CD14-positive monocyte (primary cell): ENCODE measurements around the gene RAMP1. TPM values are rescaled to one million over a fixed set of nuclear protein-coding genes. Genes with fewer than 3 reads are reported as not detected.

Experiments
- DNase-seq, 3 donors: peaks; one replicate each; pipeline ENCODE4 v3.0.0-alpha.2; 2011 to 2022
- H2AFZ ChIP-seq: 2 replicates; pipeline ENCODE4 v1.6.0; 2012; ENCODE audit warnings: mild to moderate bottlenecking, low read depth, low read length, inconsistent platforms; ENCODE audit not compliant: insufficient read depth, poor library complexity, severe bottlenecking
- H3K27ac ChIP-seq, 2 donors: 1 replicate in 1 of 2; 2 replicates in 1 of 2; pipeline ENCODE4 v1.5.1; 2012 to 2013; ENCODE audit warnings: low read length in 2 of 2, control low read depth in 1 of 2, inconsistent platforms in 1 of 2, low read depth in 1 of 2, mild to moderate bottlenecking in 1 of 2
- H3K27me3 ChIP-seq, 2 donors: one replicate each; pipeline versions ENCODE4 v1.6.0 to v1.6.1; 2011 to 2013; ENCODE audit warnings: low read length in 2 of 2; ENCODE audit not compliant: control insufficient read depth in 2 of 2, insufficient read depth in 2 of 2
- H3K36me3 ChIP-seq, 2 donors: replicated peaks in 1 of 2; 1 replicate in 1 of 2; 2 replicates in 1 of 2; pipeline versions ENCODE4 v1.5.1 to v1.6.1; 2012 to 2013; ENCODE audit warnings: low read length in 2 of 2, control low read depth in 1 of 2, inconsistent platforms in 1 of 2, mild to moderate bottlenecking in 1 of 2; ENCODE audit not compliant: insufficient read depth in 2 of 2, control insufficient read depth in 1 of 2
- H3K4me1 ChIP-seq, 2 donors: 1 replicate in 1 of 2; 2 replicates in 1 of 2; pipeline versions ENCODE4 v1.5.1 to v1.6.1; 2012 to 2013; ENCODE audit warnings: low read length in 2 of 2, control low read depth in 1 of 2, inconsistent platforms in 1 of 2, mild to moderate bottlenecking in 1 of 2, moderate library complexity in 1 of 2; ENCODE audit not compliant: insufficient read depth in 2 of 2, control insufficient read depth in 1 of 2
- H3K4me2 ChIP-seq: replicated peaks from 2 replicates; pipeline ENCODE3; 2012; ENCODE audit warnings: low read length, moderate library complexity, mild to moderate bottlenecking; ENCODE audit not compliant: poor library complexity, severe bottlenecking; ENCODE audit errors: extremely low read depth
- H3K4me3 ChIP-seq, 3 experiments: fragments of 200-600 bp in 1 of 3; sonication (generic) in 1 of 3; replicated peaks in 1 of 3; 1 replicate in 2 of 3; 2 replicates in 1 of 3; pipeline ENCODE4 v1.5.1; 2011 to 2013; ENCODE audit warnings: low read length in 3 of 3, mild to moderate bottlenecking in 3 of 3, control low read depth in 2 of 3, low read depth in 2 of 3, inconsistent platforms in 1 of 3, moderate library complexity in 1 of 3
- H3K79me2 ChIP-seq: 2 replicates; pipeline ENCODE4 v1.6.0; 2012; ENCODE audit warnings: mild to moderate bottlenecking, control low read depth, inconsistent platforms, low read length, moderate library complexity; ENCODE audit not compliant: insufficient read depth
- H3K9ac ChIP-seq: 2 replicates; pipeline ENCODE4 v1.6.0; 2017; ENCODE audit warnings: low read length, mild to moderate bottlenecking; ENCODE audit not compliant: insufficient read depth, poor library complexity, severe bottlenecking
- H3K9me3 ChIP-seq, 2 donors: replicated peaks in 1 of 2; 1 replicate in 1 of 2; 2 replicates in 1 of 2; pipeline versions ENCODE4 v1.5.1 to v1.6.1; 2012 to 2013; ENCODE audit warnings: low read length in 2 of 2, control low read depth in 1 of 2; ENCODE audit not compliant: control insufficient read depth in 1 of 2, insufficient read depth in 1 of 2
- H4K20me1 ChIP-seq: 2 replicates; pipeline ENCODE4 v1.6.0; 2012; ENCODE audit warnings: mild to moderate bottlenecking, low read length, control low read depth, moderate library complexity; ENCODE audit not compliant: insufficient read depth
- H3K27ac Mint-ChIP-seq, 7 donors: one replicate each; pipeline ENCODE4 v1.8.0; 2020; ENCODE audit warnings: mild to moderate bottlenecking in 7 of 7, mixed read lengths in 7 of 7, moderate library complexity in 6 of 7, inconsistent platforms in 2 of 7
- H3K27me3 Mint-ChIP-seq, 3 donors: one replicate each; pipeline ENCODE4 v1.8.0; 2021 to 2022; ENCODE audit warnings: low read depth in 3 of 3, mild to moderate bottlenecking in 3 of 3, mixed read lengths in 3 of 3, moderate library complexity in 3 of 3, inconsistent platforms in 1 of 3
- H3K36me3 Mint-ChIP-seq, 2 donors: one replicate each; pipeline ENCODE4 v1.8.0; 2020; ENCODE audit warnings: mixed read lengths in 2 of 2, inconsistent platforms in 1 of 2, mild to moderate bottlenecking in 1 of 2
- H3K4me1 Mint-ChIP-seq: one replicate; pipeline ENCODE4 v1.8.0; 2020; ENCODE audit warnings: mild to moderate bottlenecking, mixed read lengths
- H3K4me3 Mint-ChIP-seq, 2 donors: one replicate each; pipeline ENCODE4 v1.8.0; 2020; ENCODE audit warnings: mild to moderate bottlenecking in 2 of 2, mixed read lengths in 2 of 2, moderate library complexity in 1 of 2
- H3K9me3 Mint-ChIP-seq, 7 donors: one replicate each; pipeline ENCODE4 v1.8.0; 2020 to 2022; ENCODE audit warnings: mixed read lengths in 7 of 7, mild to moderate bottlenecking in 6 of 7, moderate library complexity in 6 of 7, inconsistent platforms in 2 of 7
- WGBS: methylation state at CpG from one replicate; pipeline ENCODE4 v1.1.5; 2013; ENCODE audit warnings: missing lambda C conversion rate; ENCODE audit not compliant: insufficient coverage; 5-methylcytosine and 5-hydroxymethylcytosine counted together
- intact Hi-C, 2 donors: fragments of 100-400 bp; cut with micrococcal nuclease; formaldehyde crosslinking; loops; one replicate each; pipeline versions ENCODE4 v1.15.0 to v1.15.1; 2023
- polyA plus RNA-seq, 3 donors: library from polyadenylated mRNA; depleted of rRNA in 1 of 3; unstranded in 2 of 3; stranded (reverse) in 1 of 3; fragments of 300-500 nt in 2 of 3; fragments of >200 nt in 1 of 3; fragmentation: Illumina TruSeq in 2 of 3; gene quantifications; 1 replicate in 2 of 3; 2 replicates in 1 of 3; pipeline ENCODE4 v1.2.3, GENCODE V29; 2012 to 2021
- TF ChIP-seq, protein P1 (sequence below): fragments of 200-600 bp; IDR thresholded peaks from one replicate; pipeline ENCODE4 v1.8.0; 2022; ENCODE audit warnings: antibody characterized with exemption, mild to moderate bottlenecking

The RAMP1 gene
- polyA plus RNA-seq, 3 donors, result not detected

DNA sequence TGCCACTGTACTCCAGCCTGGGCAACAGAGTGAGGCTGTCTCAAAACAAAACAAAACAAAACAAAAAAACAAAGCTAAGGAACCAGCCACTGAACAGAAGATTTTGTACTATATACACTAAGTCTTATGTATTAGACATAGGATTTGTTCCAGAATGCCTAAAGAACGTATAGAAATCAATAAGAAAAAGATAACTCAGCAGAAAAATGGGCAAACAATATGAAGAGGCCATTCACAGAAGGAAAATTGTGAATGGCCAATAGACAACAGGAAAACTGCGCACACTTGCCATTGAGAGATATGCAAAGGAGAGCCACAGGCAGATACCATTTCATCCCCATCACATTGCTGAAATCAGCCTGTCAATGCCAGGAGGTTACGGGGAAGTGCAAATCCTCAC, 92.5 kb downstream of the RAMP1 start:
- H3K4me3 Mint-ChIP-seq, result no peak overlapping the region
- intact Hi-C loops, result no loop called here

DNA sequence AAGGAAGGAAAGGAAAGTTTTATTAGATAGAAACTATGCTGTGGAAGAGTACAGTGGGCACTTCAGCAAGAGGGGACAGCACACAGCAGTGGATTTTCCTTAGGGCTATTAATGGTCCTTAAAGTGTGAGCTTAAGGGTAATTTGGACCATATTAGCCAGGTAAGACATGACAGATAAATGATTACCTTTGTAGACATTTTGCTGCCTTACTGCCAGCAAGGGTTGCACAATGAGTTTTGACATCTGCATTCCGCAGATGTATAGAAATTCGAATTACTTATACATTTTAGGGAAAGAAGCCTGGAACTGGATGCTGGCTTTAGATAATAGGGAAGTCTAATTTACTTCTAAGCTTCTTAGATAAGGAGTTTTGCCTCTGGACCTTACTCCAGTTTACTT, 93.4 kb downstream of the RAMP1 start:
- H3K9me3 Mint-ChIP-seq, result peaks cover 0 to 2% (median 0%) of the 10 kb centered on the region in 7 donors
- H4K20me1 ChIP-seq, result no peaks in the 10 kb centered on the region
- H3K9me3 ChIP-seq, result no peaks in the 10 kb centered on the region
- no peak overlapping the region for H3K4me3 ChIP-seq
- intact Hi-C loops, result no loop called here
- WGBS, result no CpG with 5 or more reads among the region's 2 CpGs
- H3K79me2 ChIP-seq, result no peaks in the 10 kb centered on the region
- no peak overlapping the region for H3K27ac ChIP-seq
- no peak overlapping the region for H3K4me2 ChIP-seq
- no peak overlapping the region for H3K9ac ChIP-seq
- no peaks in the 10 kb centered on the region for H3K36me3 ChIP-seq
- no peaks in the 10 kb centered on the region for H3K36me3 Mint-ChIP-seq
- H3K27me3 ChIP-seq, result peaks cover 17 to 28% of the 10 kb centered on the region in 2 donors
- no peak for DNase-seq
- no peak overlapping the region for H2AFZ ChIP-seq
- H3K4me1 ChIP-seq, result no peaks in the 10 kb centered on the region
- TF ChIP-seq, protein P1, sequence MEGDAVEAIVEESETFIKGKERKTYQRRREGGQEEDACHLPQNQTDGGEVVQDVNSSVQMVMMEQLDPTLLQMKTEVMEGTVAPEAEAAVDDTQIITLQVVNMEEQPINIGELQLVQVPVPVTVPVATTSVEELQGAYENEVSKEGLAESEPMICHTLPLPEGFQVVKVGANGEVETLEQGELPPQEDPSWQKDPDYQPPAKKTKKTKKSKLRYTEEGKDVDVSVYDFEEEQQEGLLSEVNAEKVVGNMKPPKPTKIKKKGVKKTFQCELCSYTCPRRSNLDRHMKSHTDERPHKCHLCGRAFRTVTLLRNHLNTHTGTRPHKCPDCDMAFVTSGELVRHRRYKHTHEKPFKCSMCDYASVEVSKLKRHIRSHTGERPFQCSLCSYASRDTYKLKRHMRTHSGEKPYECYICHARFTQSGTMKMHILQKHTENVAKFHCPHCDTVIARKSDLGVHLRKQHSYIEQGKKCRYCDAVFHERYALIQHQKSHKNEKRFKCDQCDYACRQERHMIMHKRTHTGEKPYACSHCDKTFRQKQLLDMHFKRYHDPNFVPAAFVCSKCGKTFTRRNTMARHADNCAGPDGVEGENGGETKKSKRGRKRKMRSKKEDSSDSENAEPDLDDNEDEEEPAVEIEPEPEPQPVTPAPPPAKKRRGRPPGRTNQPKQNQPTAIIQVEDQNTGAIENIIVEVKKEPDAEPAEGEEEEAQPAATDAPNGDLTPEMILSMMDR, result no peak
- H3K27ac Mint-ChIP-seq, result no peak overlapping the region
- peaks cover 25 to 43% (median 26%) of the 10 kb centered on the region in 3 donors for H3K27me3 Mint-ChIP-seq
- peaks cover 5% of the 10 kb centered on the region for H3K4me1 Mint-ChIP-seq
- no peak overlapping the region for H3K4me3 Mint-ChIP-seq

More for the DNA sequence above, 92.5 kb downstream of the RAMP1 start:
- Histone ChIP-seq H3K4me1 (no peaks in the 10 kb centered on the region), H3K9ac (no peak overlapping the region), H3K27me3 (peaks cover 17 to 21% of the 10 kb centered on the region in 2 donors), H3K79me2 (no peaks in the 10 kb centered on the region), H3K4me2 (no peak overlapping the region), H3K36me3 (no peaks in the 10 kb centered on the region), H3K9me3 (peaks cover 0 to 2% of the 10 kb centered on the region in 2 donors), H2AFZ (no peak overlapping the region), H4K20me1 (no peaks in the 10 kb centered on the region), H3K4me3 (no peak overlapping the region), H3K27ac (no peak overlapping the region)
- no CpG with 5 or more reads among the region's 3 CpGs for WGBS
- no peak overlapping the region for H3K27ac Mint-ChIP-seq
- H3K27me3 Mint-ChIP-seq, result peaks cover 18 to 36% (median 21%) of the 10 kb centered on the region in 3 donors
- H3K9me3 Mint-ChIP-seq, result peaks cover 0 to 5% (median under 1%) of the 10 kb centered on the region in 7 donors
- DNase-seq, result no peak
- TF ChIP-seq, protein P1, result no peak
- no peaks in the 10 kb centered on the region for H3K36me3 Mint-ChIP-seq
- H3K4me1 Mint-ChIP-seq, result peaks cover 4% of the 10 kb centered on the region
